ENCODE data around the gene GPAT2. TPM values are rescaled to one million over a fixed set of nuclear protein-coding genes. Genes with fewer than 3 reads are reported as not detected.
"Not testable (repeated sequence)": the region's sequence is repeated elsewhere in the genome, so short reads cannot be mapped to it uniquely, and the experiment has no call there.

GPAT2 gene
- total RNA-seq, 6 experiments from 2014 or later, result 0.39 to 2.0 (median 0.90) TPM; not detected in 2

DNA sequence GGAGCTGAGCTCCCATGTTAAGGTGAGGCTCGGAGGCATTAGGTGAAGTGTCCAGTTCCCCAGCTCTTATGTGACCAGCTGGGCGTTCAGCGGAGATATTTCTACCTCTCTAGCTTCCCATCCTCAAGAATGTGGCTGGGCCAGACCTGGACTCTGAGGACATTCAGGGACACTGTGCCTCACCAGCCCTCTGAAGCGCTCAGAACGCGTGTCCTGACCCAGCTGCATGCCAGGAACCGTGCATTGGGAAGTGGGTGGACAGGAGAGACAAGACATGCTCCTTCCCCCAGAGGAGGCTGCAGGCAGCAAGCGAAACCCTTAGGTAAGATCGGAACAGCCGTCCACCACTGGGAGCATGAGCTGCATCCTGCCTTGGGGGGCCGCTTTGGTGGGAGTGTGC is 38.0 kb upstream of the GPAT2 start:
- no peak for ATAC-seq
- intact Hi-C loops (cut with DNase I), result no loop called here
- Histone ChIP-seq H3K4me1 (peaks cover 0 to 8% (median 0%) of the 10 kb centered on the region in 4 donors), H3K4me3 (no peak overlapping the region), H3K36me3 (no peaks in the 10 kb centered on the region), H3K27ac (no peak overlapping the region), H3K27me3 (no peaks in the 10 kb centered on the region), H3K9me3 (no peaks in the 10 kb centered on the region)
- TF ChIP-seq POLR2A (IDR thresholded peaks at IDR 0.05), result no peak
- TF ChIP-seq, protein P1, sequence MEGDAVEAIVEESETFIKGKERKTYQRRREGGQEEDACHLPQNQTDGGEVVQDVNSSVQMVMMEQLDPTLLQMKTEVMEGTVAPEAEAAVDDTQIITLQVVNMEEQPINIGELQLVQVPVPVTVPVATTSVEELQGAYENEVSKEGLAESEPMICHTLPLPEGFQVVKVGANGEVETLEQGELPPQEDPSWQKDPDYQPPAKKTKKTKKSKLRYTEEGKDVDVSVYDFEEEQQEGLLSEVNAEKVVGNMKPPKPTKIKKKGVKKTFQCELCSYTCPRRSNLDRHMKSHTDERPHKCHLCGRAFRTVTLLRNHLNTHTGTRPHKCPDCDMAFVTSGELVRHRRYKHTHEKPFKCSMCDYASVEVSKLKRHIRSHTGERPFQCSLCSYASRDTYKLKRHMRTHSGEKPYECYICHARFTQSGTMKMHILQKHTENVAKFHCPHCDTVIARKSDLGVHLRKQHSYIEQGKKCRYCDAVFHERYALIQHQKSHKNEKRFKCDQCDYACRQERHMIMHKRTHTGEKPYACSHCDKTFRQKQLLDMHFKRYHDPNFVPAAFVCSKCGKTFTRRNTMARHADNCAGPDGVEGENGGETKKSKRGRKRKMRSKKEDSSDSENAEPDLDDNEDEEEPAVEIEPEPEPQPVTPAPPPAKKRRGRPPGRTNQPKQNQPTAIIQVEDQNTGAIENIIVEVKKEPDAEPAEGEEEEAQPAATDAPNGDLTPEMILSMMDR (IDR thresholded peaks at IDR 0.05), result no peak
- no peak for DNase-seq
- 83% methylated on average over 4 of the region's 11 CpGs for WGBS (ENCODE audit: insufficient coverage, low coverage, low lambda C conversion rate, missing lambda C conversion rate)

GRCh38 chr2:96071977-96072491 is 37.3 kb upstream of the GPAT2 start:
- DNase-seq, result not testable (repeated sequence)

GRCh38 chr2:96071087-96071976 is 36.6 kb upstream of the GPAT2 start:
- H3K4me3 ChIP-seq; H3K36me3 ChIP-seq; DNase-seq; H3K27me3 ChIP-seq; ATAC-seq; H3K27ac ChIP-seq; H3K9me3 ChIP-seq; intact Hi-C loops (cut with DNase I): not testable (repeated sequence)
- H3K4me1 ChIP-seq, result peaks cover 0 to 11% (median 0%) of the 10 kb centered on the region in 4 donors
- WGBS (ENCODE audit: insufficient coverage, low coverage, low lambda C conversion rate, missing lambda C conversion rate), result 60% methylated on average over 1 of the region's 16 CpGs

More at GRCh38 chr2:96071977-96072491, 37.3 kb upstream of the GPAT2 start:
- H3K4me3 ChIP-seq; H3K27ac ChIP-seq; H3K9me3 ChIP-seq; intact Hi-C loops (cut with DNase I); ATAC-seq; H3K36me3 ChIP-seq; H3K27me3 ChIP-seq: not testable (repeated sequence)
- H3K4me1 ChIP-seq, result peaks cover 0 to 11% (median 0%) of the 10 kb centered on the region in 4 donors
- 63% methylated on average over 1 of the region's 8 CpGs for WGBS (ENCODE audit: insufficient coverage, low coverage, low lambda C conversion rate, missing lambda C conversion rate)

DNA sequence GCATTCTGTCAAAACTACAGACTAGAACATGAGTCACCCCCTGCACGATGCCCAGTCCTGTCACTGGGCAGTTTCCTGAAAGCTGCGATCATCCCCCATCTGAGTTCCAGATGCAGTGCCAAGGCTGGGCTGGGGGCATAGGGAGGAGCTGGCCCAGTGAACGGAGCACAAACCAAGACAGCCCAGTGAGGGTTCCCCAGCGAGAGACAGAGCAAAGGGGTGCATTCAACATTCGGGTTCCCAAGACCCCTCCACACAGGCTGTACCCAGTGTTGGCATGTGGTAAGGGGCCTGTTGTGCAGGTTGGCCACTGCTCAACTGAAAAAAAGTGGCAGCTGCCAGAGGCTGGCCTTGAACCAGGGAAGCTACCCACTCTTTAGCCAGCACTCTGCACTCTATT is 35.6 kb upstream of the GPAT2 start:
- 80% methylated on average over 2 of the region's 5 CpGs for WGBS (ENCODE audit: insufficient coverage, low coverage, low lambda C conversion rate, missing lambda C conversion rate)
- intact Hi-C loops (cut with DNase I); H3K27me3 ChIP-seq; H3K4me3 ChIP-seq; H3K36me3 ChIP-seq; H3K27ac ChIP-seq; H3K9me3 ChIP-seq; ATAC-seq: not testable (repeated sequence)
- H3K4me1 ChIP-seq, result peaks cover 0 to 11% (median 0%) of the 10 kb centered on the region in 4 donors
- peak in 1 of 3 donors; percentile 16 for DNase-seq

GRCh38 chr2:96069878-96070277 is 35.2 kb upstream of the GPAT2 start:
- peak in 1 of 3 donors; percentile 20 for DNase-seq
- intact Hi-C loops (cut with DNase I); H3K27ac ChIP-seq; H3K27me3 ChIP-seq; H3K36me3 ChIP-seq; H3K9me3 ChIP-seq; ATAC-seq; H3K4me3 ChIP-seq: not testable (repeated sequence)
- WGBS (ENCODE audit: insufficient coverage, low coverage, low lambda C conversion rate, missing lambda C conversion rate), result 6% methylated on average over 3 of the region's 8 CpGs
- peaks cover 0 to 11% (median 0%) of the 10 kb centered on the region in 4 donors for H3K4me1 ChIP-seq

GRCh38 chr2:96067902-96068581 is 33.3 kb upstream of the GPAT2 start:
- ATAC-seq, result peak in 3 of 4 donors; percentile 13 to 66 (median 65)
- H3K27me3 ChIP-seq; H3K36me3 ChIP-seq; H3K27ac ChIP-seq; H3K9me3 ChIP-seq; H3K4me3 ChIP-seq; intact Hi-C loops (cut with DNase I): not testable (repeated sequence)
- peaks cover 0 to 11% (median 0%) of the 10 kb centered on the region in 4 donors for H3K4me1 ChIP-seq
- DNase-seq, result peak in 1 of 3 donors; percentile 57
- WGBS (ENCODE audit: insufficient coverage, low coverage, low lambda C conversion rate, missing lambda C conversion rate), result 39% methylated on average over 5 of the region's 9 CpGs

DNA sequence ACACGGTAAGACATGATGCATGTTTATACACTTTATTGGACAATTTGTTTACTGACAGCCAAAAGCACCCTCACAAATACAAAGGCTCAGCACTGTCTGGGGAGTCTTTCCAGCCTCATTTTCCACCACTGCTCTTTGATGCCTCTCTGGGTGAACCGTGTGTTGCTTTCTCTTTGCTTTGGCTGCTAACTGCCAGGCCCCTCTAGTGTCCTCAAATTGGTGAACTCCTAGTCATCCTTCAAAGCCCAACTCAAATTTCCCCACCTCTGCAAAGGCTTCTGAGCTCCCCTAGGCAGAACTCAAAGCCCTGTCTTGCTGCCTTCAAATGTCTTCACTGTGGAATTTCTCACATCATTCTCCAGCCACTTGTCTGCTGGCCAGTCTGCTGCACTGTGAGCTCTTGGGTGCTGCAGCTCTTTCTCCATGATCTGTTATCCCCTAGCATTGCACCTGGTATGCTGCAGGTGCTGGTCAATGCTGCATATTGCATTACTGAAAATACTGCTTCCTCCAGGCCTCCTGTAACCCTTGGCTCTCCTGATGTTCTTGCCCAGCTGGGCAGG is 32.5 kb upstream of the GPAT2 start:
- H3K9me3 ChIP-seq; intact Hi-C loops (cut with DNase I); H3K27ac ChIP-seq; ATAC-seq; H3K4me3 ChIP-seq; DNase-seq; H3K27me3 ChIP-seq; H3K36me3 ChIP-seq: not testable (repeated sequence)
- H3K4me1 ChIP-seq, result peaks cover 0 to 11% (median 0%) of the 10 kb centered on the region in 4 donors
- 55% methylated on average over 2 of the region's 2 CpGs for WGBS (ENCODE audit: insufficient coverage, low coverage, low lambda C conversion rate, missing lambda C conversion rate)

DNA sequence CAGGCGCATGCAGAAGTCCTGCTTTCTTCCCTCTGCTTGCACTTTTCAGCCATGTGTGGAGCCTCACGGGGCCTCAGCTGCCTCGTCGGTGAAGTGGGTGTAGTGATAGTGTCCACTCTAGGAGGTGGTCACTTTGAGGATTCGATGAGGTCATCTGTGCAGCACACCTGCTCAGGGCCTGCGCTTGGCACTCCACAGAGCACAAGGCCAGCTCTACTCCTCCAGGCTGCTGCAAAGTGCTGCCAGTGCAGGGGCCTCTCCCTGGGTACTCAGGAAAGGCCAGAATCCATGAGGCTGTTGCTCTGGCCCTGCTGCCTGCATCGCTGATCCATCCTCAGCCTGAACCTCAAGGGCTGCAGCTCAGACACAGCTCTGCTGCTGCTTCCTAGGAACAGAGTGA is 31.8 kb upstream of the GPAT2 start:
- H3K27ac ChIP-seq; H3K36me3 ChIP-seq; H3K4me3 ChIP-seq; ATAC-seq; intact Hi-C loops (cut with DNase I); H3K27me3 ChIP-seq; H3K9me3 ChIP-seq: not testable (repeated sequence)
- peaks cover 0 to 11% (median 0%) of the 10 kb centered on the region in 4 donors for H3K4me1 ChIP-seq
- DNase-seq, result peak in 1 of 3 donors; percentile 42
- 100% methylated on average over 1 of the region's 7 CpGs for WGBS (ENCODE audit: insufficient coverage, low coverage, low lambda C conversion rate, missing lambda C conversion rate)

DNA sequence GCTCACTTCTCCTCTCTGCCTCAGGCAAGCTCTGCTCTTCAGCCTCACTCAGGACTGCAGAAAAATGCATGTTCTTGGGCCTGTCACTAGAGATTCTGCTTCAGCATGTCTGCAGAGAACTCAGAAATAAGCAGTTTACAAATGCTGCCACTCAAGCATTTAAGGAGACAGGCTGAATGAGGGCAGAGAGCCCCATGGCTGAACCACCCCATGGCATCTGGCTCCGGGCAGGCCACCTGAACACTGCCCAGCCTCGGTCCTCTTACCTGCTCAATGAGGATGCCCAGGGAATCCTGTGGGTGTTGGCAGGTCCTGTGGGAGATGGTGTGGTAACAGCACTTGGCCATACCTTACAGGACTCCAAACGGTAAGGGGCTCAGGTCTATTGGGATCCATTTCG is 31.2 kb upstream of the GPAT2 start:
- H3K36me3 ChIP-seq; H3K9me3 ChIP-seq; ATAC-seq; intact Hi-C loops (cut with DNase I); H3K4me3 ChIP-seq; H3K27me3 ChIP-seq; H3K27ac ChIP-seq: not testable (repeated sequence)
- peaks cover 0 to 11% (median 0%) of the 10 kb centered on the region in 4 donors for H3K4me1 ChIP-seq
- DNase-seq, result peak in 1 of 3 donors; percentile 52
- WGBS (ENCODE audit: insufficient coverage, low coverage, low lambda C conversion rate, missing lambda C conversion rate), result 83% methylated on average over 1 of the region's 4 CpGs

Measured in right lobe of liver (tissue), 6 donors.